Fibroblast of the conjunctiva (primary cell): ENCODE data around the gene NRG4.
"Not testable (repeated sequence)": the region's sequence is repeated elsewhere in the genome, so short reads cannot be mapped to it uniquely, and the experiment has no call there.

Experiments used
- DNase-seq: peaks from one replicate; pipeline ENCODE4 v3.0.0-alpha.2; 2010; ENCODE audit warnings: low read depth

NRG4 gene, protein sequence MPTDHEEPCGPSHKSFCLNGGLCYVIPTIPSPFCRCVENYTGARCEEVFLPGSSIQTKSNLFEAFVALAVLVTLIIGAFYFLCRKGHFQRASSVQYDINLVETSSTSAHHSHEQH

DNA sequence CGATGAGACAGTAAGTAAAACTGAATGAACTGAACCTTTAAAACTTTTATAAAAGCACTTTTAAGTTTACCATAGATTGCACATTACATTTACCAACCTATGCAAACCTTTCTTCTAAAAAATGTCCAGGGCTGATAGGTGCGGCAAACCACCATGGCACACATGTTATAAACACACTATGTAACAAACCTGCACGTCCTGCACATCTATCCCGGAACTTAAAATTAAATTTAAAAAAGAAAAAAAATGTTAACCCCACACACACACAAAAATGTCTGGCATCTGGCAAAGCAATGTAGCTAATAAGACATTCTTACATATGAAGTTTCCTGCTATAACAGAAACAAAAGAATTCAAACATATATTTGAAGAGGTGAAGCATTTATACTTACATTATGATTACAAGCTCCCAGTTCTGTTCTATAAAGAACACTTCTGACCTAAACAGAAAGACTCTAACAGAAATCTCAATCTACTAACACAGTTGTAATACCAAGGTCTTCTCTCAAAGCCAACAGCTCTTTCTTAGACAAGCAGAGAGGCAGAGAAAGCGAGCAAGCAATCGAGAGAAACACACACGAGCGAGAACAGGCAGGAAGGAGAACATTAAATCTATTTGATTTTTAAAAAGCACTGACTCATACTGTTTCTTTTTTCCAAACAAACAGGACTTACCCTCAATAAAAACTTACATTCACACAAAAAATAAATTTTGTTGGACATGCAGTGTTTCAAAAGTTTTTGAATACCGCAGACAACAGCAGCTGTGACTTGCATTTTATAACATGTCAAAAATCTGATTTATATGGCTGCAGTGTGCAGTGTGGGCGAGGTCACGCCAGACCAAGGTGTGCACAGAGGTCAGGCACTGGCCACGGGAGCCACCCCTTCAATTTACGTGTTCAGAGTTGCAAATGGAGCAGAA is at the start of gene NRG4:
Gene NRG4, minus strand, starts transcription at position 798 of the 925 bp plus-strand sequence. CDS start 1,194 bp downstream, outside the sequence.
- DNase-seq: no peak

DNA sequence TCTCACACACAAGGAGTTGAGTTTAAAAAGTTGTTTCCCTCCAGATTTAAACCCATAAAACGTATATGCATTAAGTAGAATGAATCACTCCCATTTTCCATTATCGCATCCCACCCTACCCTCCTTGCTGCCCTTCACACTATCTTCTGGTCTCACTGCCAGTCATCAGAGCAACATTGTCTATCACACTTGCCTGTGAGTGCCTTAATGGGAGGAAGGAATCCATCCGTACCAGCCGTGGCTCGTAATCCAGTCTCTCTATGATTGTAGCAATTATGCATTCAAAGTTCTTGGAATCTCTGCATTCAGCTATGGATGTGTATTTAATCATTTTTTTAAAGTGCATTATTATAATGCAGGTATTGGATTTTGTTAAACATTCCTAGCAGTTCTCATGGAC is 49.5 kb upstream of the NRG4 start:
- no peak for DNase-seq

DNA sequence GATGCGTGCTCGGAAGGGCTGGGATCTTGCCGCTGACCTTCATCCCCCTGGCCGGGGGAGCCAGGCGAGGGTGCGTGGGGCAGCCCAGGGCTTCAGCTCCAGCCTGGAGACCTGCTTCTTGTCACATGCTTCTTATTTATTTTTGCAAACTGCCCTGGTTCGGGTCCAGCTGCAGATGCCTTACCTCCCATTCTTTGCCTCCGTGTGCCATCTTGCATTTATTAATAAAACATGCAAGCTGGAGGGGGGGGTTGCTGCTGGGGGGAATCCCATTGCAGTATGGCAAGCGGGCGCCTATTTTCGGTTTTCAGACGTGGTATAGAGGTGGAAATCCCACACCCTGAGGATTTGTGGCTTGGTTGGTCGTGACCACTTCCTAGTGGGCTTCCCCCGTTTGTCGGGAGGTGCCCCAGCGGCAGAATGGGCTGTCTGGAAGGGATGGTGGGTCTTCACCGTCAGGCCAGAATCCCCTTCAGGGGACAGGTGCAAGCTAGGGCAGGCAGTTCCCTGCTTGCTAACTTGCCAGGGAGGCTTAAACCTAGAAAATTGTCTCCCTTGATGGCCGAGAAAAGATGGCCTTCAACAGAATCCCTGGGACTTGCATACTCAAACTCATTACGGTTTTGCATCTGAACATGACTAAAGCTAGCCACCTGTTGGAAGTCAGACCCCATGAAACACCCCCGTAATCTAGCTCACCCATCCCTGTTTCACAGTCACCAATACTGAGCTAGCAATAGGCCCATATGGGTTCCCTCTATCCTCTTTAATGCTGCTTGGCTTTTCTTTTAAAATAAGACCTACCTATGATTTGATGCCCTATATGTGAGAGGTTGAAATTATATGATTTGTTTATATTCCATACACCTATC is 48.1 kb upstream of the NRG4 start:
- no peak for DNase-seq

DNA sequence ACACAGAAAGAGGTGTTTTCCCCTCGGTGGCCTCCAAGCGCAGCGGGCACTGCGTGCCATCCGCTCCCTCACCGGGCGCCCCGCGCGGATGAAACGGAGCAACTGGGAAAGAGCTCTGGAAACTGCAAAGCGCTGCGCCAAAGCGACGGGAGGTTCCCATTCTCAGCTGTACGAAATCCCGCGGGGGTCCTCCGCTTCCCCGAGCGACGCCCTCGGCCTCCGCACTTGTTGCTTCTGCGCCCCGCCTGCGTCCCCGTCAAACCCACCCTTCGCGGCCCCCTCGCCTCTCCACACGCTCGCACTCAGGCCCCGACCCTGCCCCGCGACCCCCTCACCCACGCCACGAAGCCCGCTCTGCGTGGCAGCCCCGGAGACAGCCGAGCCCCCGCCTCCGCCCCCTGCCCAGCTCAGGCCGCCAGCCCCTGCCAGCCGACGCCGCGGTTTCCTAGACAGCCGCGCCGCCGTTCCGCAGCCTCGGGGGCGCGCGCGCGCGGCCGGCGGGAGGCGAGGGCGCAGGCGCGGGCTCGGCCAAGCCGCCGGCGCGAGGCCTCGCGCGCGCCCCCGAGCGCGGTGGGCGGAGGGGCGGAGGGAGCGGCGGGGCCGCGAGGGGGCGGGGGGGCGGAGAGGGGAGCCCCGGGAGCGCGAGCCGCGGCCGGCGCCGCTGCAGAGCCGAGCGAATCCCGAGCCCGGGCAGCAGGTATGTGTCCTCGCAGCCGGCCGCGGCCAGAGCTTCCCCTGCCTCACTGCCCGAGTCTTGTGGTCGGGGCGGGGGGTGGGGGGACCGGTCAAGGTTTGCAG is 47.3 kb upstream of the NRG4 start, which contains the start of gene TMEM266:
Gene TMEM266, plus strand, starts transcription at position 666 of the 798 bp plus-strand sequence. CDS start 74,279 bp downstream, outside the sequence.
- DNase-seq: no peak

DNA sequence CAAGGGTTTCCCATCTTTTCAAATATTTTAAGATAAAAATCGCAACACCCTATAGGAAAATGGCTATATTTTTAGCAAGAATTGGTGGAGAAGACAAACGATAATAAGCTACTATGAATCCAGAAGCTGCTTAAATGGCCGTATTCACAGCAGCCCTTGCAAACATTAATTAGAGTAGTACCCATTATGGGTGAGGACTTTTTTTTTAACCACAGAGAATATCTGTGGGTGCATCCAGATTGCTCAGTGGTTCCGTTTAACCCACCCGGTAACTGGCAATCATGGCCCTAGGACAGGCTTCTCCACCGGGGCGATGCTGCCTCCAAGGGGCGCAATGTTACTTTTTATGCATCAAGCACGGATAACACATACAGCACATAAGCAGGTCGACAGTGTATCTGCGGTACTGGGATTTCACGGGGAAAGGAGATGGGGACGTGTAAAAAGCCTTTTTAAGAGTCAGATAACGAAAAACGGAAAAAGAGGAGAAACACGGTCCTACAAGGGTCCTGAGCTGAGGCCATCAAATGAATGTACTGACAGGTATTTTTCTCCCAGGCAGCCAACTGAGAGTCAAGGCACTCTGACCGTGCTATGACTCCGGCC is 46.6 kb upstream of the NRG4 start:
- DNase-seq: no peak

DNA sequence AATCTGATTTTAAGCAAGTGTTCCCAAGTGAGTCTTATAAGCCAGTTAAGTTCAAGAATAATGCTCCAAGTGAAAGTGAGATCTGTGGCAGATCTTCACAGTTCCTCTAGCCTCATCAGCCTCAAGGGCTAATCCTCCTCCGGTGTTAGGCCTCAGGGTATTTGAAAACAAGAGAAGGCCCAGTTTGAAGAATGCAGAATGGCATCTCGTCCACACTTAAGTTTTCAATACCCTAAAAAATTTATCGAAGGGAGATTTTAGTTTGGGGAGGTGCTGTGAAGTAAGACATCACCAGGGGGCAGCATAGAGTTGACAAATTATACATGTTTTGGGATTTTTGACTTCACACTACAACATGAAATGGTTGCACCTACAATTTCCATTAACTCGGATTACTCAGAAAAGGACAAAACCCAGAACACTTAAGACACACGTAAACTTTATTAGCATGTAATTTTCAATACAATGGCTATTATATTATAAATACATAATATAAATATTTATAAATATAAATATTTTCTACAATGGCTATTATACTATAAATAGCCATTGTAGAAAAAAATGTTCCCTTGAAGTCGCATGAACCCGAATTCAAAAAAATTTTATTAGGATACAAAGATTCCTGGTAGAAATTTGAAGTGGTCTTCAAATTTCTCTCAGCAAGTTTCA is 45.2 kb upstream of the NRG4 start:
- peak; percentile 4 for DNase-seq

DNA sequence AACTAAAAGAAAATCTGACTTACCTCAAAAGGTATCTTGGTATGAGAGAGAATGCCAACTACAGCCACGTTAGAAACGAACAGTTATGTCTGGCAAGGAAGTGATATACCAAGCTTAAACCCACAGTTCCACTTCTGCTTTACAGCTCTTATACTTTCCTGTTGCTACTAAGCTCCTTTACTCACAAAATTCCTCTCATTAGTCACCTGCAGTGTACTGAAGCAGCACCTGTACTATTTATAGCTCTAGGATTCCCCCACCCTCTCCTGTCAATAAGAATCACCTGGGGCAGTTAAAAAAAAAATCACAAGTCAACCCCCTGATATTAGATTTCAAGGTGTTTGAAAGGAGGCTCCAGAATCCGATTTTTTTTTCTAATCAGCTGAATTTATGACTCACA is 44.7 kb upstream of the NRG4 start:
- no peak for DNase-seq

DNA sequence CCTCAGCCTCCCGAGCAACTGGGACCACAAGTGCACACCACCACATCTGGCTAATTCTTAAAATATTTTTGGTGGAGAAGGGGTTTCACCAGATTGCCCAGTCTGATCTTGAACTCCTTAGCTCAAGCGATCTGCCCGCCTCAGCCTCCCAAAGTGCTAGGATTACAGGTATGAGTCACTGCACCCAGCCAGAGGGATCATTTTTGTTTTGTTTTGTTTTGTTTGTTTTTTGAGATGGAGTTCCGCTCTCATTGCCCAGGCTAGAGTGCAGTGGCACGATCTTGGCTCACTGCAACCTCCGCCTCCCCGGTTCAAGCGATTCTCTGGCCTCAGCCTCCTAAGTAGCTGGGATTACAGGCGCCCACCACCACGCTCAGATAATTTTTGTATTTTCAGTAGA is 42.0 kb upstream of the NRG4 start:
- DNase-seq: not testable (repeated sequence)

DNA sequence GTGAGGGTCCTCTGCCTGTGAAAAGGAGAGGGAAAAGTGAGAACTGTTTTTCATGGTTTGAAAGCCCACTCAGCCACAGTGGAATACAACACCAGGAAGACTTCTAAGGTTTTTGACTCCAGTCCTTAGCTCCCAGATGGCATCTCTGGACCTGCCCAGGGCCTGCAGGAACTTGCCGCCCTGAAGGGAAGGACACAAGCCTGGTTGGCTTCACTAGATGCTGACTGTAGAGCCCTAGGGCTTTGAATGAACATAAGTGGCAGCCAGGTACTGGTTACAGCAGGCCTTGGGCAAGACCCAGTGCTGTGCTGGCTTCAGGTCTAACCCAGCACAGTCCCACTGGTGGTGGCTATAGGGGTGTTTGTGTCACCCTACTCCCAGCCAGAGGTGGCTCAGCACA is 26.3 kb upstream of the NRG4 start:
- no peak for DNase-seq

DNA sequence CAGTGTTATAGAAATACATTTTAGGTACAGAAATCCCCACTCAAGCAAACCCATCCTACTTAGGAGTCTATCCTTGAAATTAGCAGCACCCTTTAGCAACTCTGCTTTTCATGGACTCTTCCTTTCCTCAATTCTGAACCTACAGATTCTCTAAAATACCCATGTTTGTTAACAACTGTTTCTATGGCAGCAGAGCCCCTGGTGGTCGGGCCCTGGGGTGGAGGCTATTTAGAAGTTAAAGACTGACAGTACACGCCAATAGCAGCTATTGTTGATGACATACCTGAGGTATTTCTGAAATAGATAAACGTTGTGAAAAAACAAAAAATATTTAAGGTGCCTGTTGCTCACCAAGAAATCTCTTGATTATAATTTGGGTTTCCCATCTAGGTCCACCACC is 23.4 kb upstream of the NRG4 start:
- no peak for DNase-seq

DNA sequence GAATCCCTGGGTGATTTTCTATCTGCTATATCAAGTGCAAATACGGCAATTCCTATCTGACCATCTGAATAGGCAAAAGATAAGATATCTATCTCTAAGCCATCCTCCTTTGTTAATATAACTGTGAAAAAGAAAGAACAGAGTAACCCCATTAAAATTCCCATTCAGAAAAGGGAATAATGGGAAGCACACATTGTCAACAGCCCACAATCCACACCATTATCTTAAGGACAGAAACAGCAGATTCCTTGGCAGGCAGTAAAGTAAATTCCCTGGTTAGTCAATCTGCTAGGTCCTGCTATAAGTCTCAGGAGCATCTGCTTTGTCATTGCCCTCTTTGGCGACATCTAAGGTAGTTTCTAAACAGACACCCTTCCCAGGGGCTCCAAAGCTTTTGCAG is 21.9 kb upstream of the NRG4 start:
- DNase-seq: no peak

DNA sequence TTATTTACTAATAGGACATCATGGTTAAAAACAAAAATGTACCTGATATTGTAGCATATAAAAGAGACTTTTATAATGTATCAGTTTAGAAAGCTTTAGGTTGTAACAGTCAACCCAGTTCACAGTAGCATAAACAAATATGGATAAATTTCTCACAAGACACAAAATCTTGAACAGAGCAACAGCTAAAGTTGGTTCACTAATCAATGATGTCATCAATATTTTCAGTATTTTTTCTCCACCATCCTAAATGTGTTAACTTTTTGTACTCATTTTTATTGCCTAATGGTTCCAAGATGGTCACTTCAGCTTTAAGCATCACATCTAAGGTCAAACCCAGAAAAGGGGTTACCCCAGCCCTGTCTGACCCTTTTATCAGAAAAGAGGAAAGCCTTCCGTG is 21.2 kb upstream of the NRG4 start:
- DNase-seq: no peak

DNA sequence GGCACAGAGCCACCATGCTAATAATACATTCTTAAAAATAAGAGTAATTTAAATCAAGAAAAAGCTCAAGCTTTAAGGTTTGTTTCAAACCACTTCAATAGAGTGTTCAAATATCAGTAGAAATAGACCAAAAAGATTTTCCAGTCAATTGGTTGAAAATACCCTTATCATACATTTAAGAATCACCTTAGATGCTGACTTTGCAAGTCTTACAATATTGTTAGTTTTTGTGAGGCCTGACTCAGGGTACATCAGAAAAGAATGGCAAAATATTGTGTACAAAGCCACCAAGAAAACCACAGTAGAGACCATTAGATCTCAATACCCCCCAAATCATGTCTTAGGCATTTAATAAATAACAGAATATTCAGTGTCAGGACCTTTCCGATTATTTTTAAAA is 19.8 kb upstream of the NRG4 start:
- no peak for DNase-seq

DNA sequence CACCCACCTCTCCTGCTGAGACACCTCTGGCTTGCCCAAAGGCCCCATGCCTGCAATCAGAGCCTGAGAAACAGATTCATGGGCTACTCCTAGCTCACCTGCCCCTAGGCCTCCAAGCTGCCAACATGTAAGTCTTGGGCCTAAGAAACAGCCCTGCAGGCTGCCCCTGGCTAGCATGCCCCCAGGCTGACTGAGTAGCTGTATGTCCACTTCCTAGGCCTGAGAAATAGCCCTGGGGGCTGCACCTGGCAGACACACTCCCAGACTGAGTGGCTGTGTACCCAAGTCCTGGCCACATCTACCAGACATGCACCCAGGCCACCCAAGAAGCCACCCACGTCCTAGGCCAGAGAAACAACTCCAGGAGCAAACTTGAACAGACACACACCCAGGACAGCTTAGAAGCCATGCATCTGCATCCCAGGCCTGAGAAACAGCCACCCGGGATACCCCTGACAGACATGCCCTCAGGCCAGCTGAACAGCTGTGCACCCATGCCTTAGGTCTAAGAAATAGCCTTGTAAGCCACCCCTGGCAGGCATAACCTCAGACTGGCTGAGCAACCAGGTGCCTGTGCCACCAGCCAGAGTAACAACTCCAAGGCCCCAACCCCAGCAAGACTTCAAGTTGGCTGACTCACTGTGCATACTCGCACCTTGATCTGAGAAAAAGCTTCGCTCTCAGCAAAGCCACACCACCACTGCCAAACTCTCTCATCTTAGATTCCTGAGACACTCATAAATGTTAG is 12.0 kb upstream of the NRG4 start:
- DNase-seq: no peak

DNA sequence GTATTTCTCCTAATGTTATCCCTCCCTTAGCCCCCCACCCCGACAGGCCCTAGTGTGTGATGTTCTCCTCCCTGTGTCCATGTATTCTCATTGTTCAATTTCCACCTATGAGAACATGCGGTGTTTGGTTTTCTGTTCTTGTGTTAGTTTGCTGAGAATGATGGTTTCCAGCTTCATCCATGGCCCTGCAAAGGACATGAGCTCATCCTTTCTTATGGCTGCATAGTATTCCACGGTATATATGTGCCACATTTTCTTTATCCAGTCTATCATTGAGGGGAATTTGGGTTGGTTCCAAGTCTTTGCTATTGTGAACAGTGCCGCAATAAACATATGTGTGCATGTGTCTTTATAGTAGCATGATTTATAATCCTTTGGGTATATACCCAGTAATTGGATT is 1.2 kb upstream of the NRG4 start:
- DNase-seq: not testable (repeated sequence)

DNA sequence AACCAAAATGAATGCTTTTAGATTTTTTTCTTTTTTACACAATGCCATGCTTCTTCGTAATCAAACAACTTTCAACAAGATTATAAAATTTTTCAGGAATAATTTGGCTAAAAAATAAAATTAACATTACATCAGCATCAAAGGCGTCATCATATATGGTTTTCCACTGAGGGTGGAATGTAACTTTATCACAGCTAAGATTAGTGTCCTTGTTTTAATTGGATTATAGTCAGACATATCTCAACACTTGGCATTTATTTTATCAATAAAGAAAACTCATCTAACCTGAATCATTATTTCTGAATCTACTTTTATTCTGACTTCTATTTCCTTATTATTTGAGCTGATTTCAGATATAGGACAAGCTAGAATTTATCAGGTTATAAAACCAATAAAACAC is 1.6 kb downstream of the NRG4 start:
- DNase-seq: no peak

DNA sequence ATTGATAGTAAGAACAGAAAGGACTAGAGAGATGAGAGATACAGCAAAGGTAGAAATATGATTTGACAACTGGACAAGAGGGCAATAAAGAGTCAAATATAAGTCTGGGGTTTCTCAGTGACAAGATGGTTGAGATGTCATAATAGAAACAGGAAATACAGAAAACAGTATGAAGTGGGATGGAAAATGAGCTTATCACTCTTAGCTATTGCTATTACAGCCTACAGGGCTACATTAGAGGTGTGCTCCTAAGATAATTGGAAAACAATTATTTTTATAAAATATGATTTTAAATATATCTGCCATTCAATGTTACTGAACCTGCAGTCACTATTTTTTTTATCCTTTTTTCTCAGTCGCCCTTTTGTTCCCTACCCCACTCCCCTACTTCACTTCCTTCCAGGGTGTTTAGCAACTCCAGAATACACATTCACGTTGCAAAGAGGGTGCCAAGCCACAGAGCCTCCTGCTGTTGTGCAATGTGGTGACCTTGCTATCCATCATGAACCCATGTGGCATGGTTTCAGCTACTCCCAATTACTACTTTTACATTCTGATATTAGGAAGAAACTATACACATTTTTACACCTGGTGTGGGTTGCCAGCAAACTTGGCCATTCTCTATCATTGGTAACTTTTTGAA is 6.0 kb downstream of the NRG4 start:
- DNase-seq: no peak

DNA sequence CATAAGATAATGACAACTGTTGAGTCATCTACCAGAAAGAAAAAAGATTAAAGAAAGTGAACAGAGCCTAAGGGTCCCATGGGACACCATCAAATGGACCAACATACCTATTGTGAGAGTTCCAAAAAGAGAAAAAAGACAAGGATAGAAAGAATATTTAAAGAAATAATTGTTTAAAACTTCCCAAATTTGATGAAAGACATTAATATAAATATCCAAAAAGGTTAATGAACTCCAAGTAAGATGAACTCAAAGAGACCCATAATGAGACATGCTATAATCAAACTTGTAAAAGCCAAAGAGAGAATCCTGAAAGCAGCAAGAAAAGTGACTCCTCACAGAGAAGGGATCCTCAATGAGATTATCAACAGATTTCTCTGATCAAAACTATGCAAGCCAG is 8.9 kb downstream of the NRG4 start:
- no peak for DNase-seq

DNA sequence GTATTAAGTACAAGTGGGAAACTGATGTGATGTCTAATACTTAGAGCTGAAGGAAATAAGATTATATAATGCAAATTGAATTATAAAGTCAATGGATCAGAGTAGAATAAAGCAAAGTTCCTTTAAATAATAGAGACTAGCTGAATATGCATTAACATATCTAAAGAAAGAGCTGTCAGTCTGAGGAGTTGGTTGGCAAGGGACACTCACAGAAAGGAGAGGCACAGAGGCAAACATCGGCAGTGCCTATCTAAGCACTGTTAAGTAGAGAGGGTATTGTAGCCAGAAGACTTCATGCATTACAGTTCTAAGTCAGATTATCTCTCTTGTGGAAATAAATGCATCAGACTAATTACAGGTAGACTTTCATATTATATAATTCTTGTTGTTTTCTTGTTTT is 16.6 kb downstream of the NRG4 start:
- DNase-seq: no peak

DNA sequence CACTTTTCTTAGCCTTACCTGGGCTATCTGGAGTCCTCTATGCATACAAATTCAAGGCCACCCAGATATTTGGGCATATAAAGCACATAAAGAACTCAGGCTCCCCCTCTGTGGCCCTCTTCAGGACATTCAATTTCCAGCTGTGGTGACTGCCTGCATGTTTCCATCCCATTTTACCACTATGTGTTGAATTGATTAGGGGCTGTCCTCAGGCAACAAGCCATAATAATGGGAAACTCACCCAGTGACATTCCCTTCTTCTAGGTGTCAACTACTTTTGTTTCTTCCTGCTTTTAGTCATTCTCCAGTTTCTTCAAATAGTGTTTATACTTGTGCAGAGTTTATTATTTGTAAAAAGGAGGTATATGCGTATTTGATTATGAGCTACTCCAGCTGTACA is 18.0 kb downstream of the NRG4 start:
- DNase-seq: no peak
